Type B pancreatic cell (in vitro differentiated cells): ENCODE data around the gene BBS9. TPM values are rescaled to one million over a fixed set of nuclear protein-coding genes. Genes with fewer than 3 reads are reported as not detected.

ENCODE experiments used
- DNase-seq: peaks from one replicate; pipeline ENCODE4 v3.0.0; 2021; ENCODE audit warnings: mixed read lengths; ENCODE audit not compliant: unreplicated experiment; ENCODE audit errors: extremely low spot score
- H3K27ac Mint-ChIP-seq: 2 replicates; pipeline ENCODE4 v1.8.0; 2021; ENCODE audit warnings: mild to moderate bottlenecking, mixed read lengths
- H3K27me3 Mint-ChIP-seq: 2 replicates; pipeline ENCODE4 v1.8.0; 2021; ENCODE audit warnings: mixed read lengths
- H3K36me3 Mint-ChIP-seq: 2 replicates; pipeline ENCODE4 v1.8.0; 2021; ENCODE audit warnings: mixed read lengths
- H3K4me1 Mint-ChIP-seq: one replicate; pipeline ENCODE4 v1.8.0; 2021; ENCODE audit warnings: mixed read lengths; ENCODE audit not compliant: unreplicated experiment
- H3K4me3 Mint-ChIP-seq: 2 replicates; pipeline ENCODE4 v1.8.0; 2021; ENCODE audit warnings: mild to moderate bottlenecking, mixed read lengths
- H3K9me3 Mint-ChIP-seq: 2 replicates; pipeline ENCODE4 v1.8.0; 2021; ENCODE audit warnings: mixed read lengths
- total RNA-seq: library from RNA; stranded (reverse); gene quantifications from 2 replicates; pipeline ENCODE4 v1.2.1, GENCODE V29; 2021; ENCODE audit warnings: low replicate concordance
- TF ChIP-seq, protein P1 (sequence below): fragments of 200-600 bp; sonication (generic); conservative IDR thresholded peaks from 2 replicates; pipeline ENCODE4 v1.5.0; 2021; ENCODE audit warnings: antibody characterized with exemption, mild to moderate bottlenecking

BBS9 gene
- total RNA-seq, 1 donor from 2014 or later = 19.7 TPM

- Mint-ChIP-seq H3K9me3 (no peaks in the 10 kb centered on the region), H3K4me3 (no peak overlapping the region), H3K27me3 (no peaks in the 10 kb centered on the region), H3K27ac (no peak overlapping the region), H3K36me3 (peaks cover 6% of the 10 kb centered on the region), H3K4me1 (peaks cover 40% of the 10 kb centered on the region)
- TF ChIP-seq, protein P1, sequence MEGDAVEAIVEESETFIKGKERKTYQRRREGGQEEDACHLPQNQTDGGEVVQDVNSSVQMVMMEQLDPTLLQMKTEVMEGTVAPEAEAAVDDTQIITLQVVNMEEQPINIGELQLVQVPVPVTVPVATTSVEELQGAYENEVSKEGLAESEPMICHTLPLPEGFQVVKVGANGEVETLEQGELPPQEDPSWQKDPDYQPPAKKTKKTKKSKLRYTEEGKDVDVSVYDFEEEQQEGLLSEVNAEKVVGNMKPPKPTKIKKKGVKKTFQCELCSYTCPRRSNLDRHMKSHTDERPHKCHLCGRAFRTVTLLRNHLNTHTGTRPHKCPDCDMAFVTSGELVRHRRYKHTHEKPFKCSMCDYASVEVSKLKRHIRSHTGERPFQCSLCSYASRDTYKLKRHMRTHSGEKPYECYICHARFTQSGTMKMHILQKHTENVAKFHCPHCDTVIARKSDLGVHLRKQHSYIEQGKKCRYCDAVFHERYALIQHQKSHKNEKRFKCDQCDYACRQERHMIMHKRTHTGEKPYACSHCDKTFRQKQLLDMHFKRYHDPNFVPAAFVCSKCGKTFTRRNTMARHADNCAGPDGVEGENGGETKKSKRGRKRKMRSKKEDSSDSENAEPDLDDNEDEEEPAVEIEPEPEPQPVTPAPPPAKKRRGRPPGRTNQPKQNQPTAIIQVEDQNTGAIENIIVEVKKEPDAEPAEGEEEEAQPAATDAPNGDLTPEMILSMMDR = no peak
- no peak for DNase-seq
Measured at GRCh38 chr7:33639552-33640197, 510.3 kb downstream of the BBS9 start.

DNA sequence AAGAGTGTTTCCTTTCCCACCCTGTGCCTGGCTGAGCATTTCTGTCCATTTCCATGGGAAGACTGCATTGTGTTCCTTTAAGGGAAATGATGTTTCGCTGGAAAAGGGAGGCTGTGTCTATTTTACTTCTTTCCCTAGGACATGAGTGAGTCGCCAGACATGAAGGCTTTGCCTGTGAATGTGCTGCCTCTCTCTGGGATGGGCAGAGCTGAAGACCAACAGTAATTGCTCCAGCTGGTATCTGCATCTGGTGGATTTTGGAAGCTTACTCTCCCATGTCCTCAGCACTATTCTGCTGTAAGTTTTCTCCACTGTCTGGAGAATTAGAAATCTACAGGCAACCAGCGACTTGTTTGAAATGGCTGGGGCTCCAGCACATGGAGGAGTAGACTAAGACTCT is 511.4 kb downstream of the BBS9 start:
- Mint-ChIP-seq H3K9me3 (no peaks in the 10 kb centered on the region), H3K27ac (no peak overlapping the region), H3K27me3 (no peaks in the 10 kb centered on the region), H3K4me3 (no peak overlapping the region), H3K36me3 (peaks cover 6% of the 10 kb centered on the region), H3K4me1 (peaks cover 50% of the 10 kb centered on the region)
- TF ChIP-seq, protein P1 = no peak
- no peak for DNase-seq

DNA sequence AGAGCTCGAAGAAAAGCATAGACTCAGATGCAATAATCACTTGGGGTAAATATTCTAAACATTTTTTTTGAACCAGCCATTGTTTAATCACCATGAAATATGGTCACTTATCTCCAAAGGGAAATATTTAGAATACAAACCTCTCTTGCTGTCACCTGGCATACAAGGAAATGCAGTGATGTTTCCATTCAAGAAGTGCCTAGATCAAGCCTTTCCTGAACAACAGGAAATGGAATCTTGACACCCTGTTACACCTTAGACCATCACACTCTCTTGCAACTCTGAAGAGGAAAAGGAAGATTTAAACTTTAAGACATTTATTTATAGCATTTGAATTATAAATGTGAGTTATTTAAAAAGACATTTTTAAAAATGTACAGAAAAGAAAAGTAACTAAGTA is 512.9 kb downstream of the BBS9 start:
- Mint-ChIP-seq H3K36me3 (peaks cover 15% of the 10 kb centered on the region), H3K9me3 (no peaks in the 10 kb centered on the region), H3K27ac (peak overlapping the region; percentile 0), H3K27me3 (no peaks in the 10 kb centered on the region), H3K4me3 (no peak overlapping the region), H3K4me1 (peaks cover 55% of the 10 kb centered on the region)
- TF ChIP-seq, protein P1 = no peak
- no peak for DNase-seq

GRCh38 chr7:33643530-33643929 is 514.2 kb downstream of the BBS9 start:
- no peaks in the 10 kb centered on the region for H3K9me3 Mint-ChIP-seq
- peaks cover 55% of the 10 kb centered on the region for H3K4me1 Mint-ChIP-seq
- TF ChIP-seq, protein P1 = no peak
- no peaks in the 10 kb centered on the region for H3K27me3 Mint-ChIP-seq
- H3K36me3 Mint-ChIP-seq = peaks cover 15% of the 10 kb centered on the region
- no peak for DNase-seq
- H3K4me3 Mint-ChIP-seq = peak overlapping the region; percentile 24
- H3K27ac Mint-ChIP-seq = peak overlapping the region; percentile 50

- TF ChIP-seq, protein P1 = no peak
- no peak for DNase-seq
- Mint-ChIP-seq H3K4me1 (peaks cover 51% of the 10 kb centered on the region), H3K36me3 (peaks cover 15% of the 10 kb centered on the region), H3K27me3 (no peaks in the 10 kb centered on the region), H3K9me3 (no peaks in the 10 kb centered on the region), H3K27ac (no peak overlapping the region), H3K4me3 (no peak overlapping the region)
Measured at GRCh38 chr7:33644489-33644888, 515.1 kb downstream of the BBS9 start.

DNA sequence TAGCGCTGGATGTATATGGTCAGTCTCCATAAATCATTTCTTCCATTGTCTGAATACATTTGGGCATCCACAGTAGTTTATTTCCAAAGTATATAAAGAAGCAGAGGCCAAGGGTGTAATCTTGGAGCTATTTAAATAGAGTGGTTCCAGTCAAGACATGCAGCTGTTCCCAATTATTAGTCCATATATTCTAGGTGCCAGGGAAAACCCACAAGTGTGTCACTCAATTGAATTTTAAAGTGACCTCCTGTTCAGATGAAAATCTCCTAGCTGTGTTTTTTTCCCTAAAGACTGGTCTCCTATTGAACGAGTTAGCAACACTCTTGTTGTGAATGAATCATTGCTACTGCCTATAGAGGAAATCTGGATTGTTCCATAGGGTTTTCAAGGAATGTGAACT is 515.7 kb downstream of the BBS9 start:
- H3K4me3 Mint-ChIP-seq = no peak overlapping the region
- no peaks in the 10 kb centered on the region for H3K27me3 Mint-ChIP-seq
- H3K36me3 Mint-ChIP-seq = peaks cover 15% of the 10 kb centered on the region
- no peak overlapping the region for H3K27ac Mint-ChIP-seq
- TF ChIP-seq, protein P1 = no peak
- H3K4me1 Mint-ChIP-seq = peaks cover 50% of the 10 kb centered on the region
- H3K9me3 Mint-ChIP-seq = no peaks in the 10 kb centered on the region
- no peak for DNase-seq
